Glutamatergic neuron (in vitro differentiated cells): ENCODE data around the gene ARHGEF28. TPM values are rescaled to one million over a fixed set of nuclear protein-coding genes. Genes with fewer than 3 reads are reported as not detected.

Experiments
- DNase-seq: peaks from one replicate; pipeline ENCODE4 v3.0.0; 2022
- H3K27ac Mint-ChIP-seq: one replicate; pipeline ENCODE4 v1.8.0; 2020; ENCODE audit warnings: mild to moderate bottlenecking, mixed read lengths, inconsistent platforms; ENCODE audit not compliant: unreplicated experiment
- H3K27me3 Mint-ChIP-seq: one replicate; pipeline ENCODE4 v1.8.0; 2020; ENCODE audit warnings: mild to moderate bottlenecking, moderate library complexity, mixed read lengths, inconsistent platforms; ENCODE audit not compliant: unreplicated experiment
- H3K36me3 Mint-ChIP-seq: one replicate; pipeline ENCODE4 v1.8.0; 2020; ENCODE audit warnings: mild to moderate bottlenecking, mixed read lengths, inconsistent platforms; ENCODE audit not compliant: unreplicated experiment
- H3K4me1 Mint-ChIP-seq: one replicate; pipeline ENCODE4 v1.8.0; 2020; ENCODE audit warnings: mild to moderate bottlenecking, low read depth, mixed read lengths, inconsistent platforms; ENCODE audit not compliant: unreplicated experiment
- H3K4me3 Mint-ChIP-seq: one replicate; pipeline ENCODE4 v1.8.0; 2020; ENCODE audit warnings: mild to moderate bottlenecking, mixed read lengths, inconsistent platforms; ENCODE audit not compliant: unreplicated experiment
- H3K9me3 Mint-ChIP-seq: one replicate; pipeline ENCODE4 v1.8.0; 2020; ENCODE audit warnings: mild to moderate bottlenecking, moderate library complexity, mixed read lengths, inconsistent platforms; ENCODE audit not compliant: unreplicated experiment
- CTCF ChIP-seq: fragments of 200-600 bp; sonication (generic); IDR thresholded peaks from one replicate; pipeline ENCODE4 v1.5.0; 2021; ENCODE audit not compliant: partially characterized antibody, unreplicated experiment
- total RNA-seq: library from RNA; stranded (reverse); fragmentation: NEBNext Ultra II Directional; extraction: Animal tissue kit (Norgen Biotek cat#: 25700); gene quantifications from one replicate; pipeline ENCODE4 v1.2.1, GENCODE V29; 2021; ENCODE audit not compliant: unreplicated experiment

The ARHGEF28 gene
- total RNA-seq, 1 donor from 2014 or later, result 0.47 TPM

GRCh38 chr5:73706963-73707362 lies 81.0 kb downstream of the ARHGEF28 start:
- no peaks in the 10 kb centered on the region for H3K27me3 Mint-ChIP-seq
- DNase-seq, result no peak
- no peak overlapping the region for H3K4me3 Mint-ChIP-seq
- no peak for TF ChIP-seq CTCF
- H3K4me1 Mint-ChIP-seq, result no peaks in the 10 kb centered on the region
- H3K27ac Mint-ChIP-seq, result no peak overlapping the region
- no peaks in the 10 kb centered on the region for H3K9me3 Mint-ChIP-seq
- peaks cover 5% of the 10 kb centered on the region for H3K36me3 Mint-ChIP-seq

GRCh38 chr5:73709536-73710129 lies 83.6 kb downstream of the ARHGEF28 start:
- H3K27me3 Mint-ChIP-seq, result no peaks in the 10 kb centered on the region
- no peak for DNase-seq
- H3K4me3 Mint-ChIP-seq, result no peak overlapping the region
- peaks cover 5% of the 10 kb centered on the region for H3K36me3 Mint-ChIP-seq
- TF ChIP-seq CTCF, result no peak
- no peak overlapping the region for H3K27ac Mint-ChIP-seq
- H3K9me3 Mint-ChIP-seq, result no peaks in the 10 kb centered on the region
- no peaks in the 10 kb centered on the region for H3K4me1 Mint-ChIP-seq

GRCh38 chr5:73716284-73716808 lies 90.3 kb downstream of the ARHGEF28 start:
- H3K27ac Mint-ChIP-seq, result no peak overlapping the region
- no peaks in the 10 kb centered on the region for H3K4me1 Mint-ChIP-seq
- no peak overlapping the region for H3K4me3 Mint-ChIP-seq
- no peak for TF ChIP-seq CTCF
- DNase-seq, result no peak
- no peaks in the 10 kb centered on the region for H3K9me3 Mint-ChIP-seq
- no peaks in the 10 kb centered on the region for H3K36me3 Mint-ChIP-seq
- peaks cover 2% of the 10 kb centered on the region for H3K27me3 Mint-ChIP-seq

- H3K4me3 Mint-ChIP-seq, result no peak overlapping the region
- no peak for DNase-seq
- no peaks in the 10 kb centered on the region for H3K4me1 Mint-ChIP-seq
- no peaks in the 10 kb centered on the region for H3K9me3 Mint-ChIP-seq
- H3K27ac Mint-ChIP-seq, result no peak overlapping the region
- no peak for TF ChIP-seq CTCF
- H3K27me3 Mint-ChIP-seq, result peaks cover 2% of the 10 kb centered on the region
- H3K36me3 Mint-ChIP-seq, result no peaks in the 10 kb centered on the region
These were observed 92.8 kb downstream of the ARHGEF28 start for GRCh38 chr5:73718762-73719161.

GRCh38 chr5:73719632-73720031 lies 93.6 kb downstream of the ARHGEF28 start:
- no peak for TF ChIP-seq CTCF
- Mint-ChIP-seq H3K4me1 (no peaks in the 10 kb centered on the region), H3K27me3 (peaks cover 2% of the 10 kb centered on the region), H3K27ac (no peak overlapping the region), H3K36me3 (no peaks in the 10 kb centered on the region), H3K9me3 (no peaks in the 10 kb centered on the region), H3K4me3 (no peak overlapping the region)
- DNase-seq, result no peak
